Measurements from ENCODE around the gene OSBPL7.

The OSBPL7 gene

DNA sequence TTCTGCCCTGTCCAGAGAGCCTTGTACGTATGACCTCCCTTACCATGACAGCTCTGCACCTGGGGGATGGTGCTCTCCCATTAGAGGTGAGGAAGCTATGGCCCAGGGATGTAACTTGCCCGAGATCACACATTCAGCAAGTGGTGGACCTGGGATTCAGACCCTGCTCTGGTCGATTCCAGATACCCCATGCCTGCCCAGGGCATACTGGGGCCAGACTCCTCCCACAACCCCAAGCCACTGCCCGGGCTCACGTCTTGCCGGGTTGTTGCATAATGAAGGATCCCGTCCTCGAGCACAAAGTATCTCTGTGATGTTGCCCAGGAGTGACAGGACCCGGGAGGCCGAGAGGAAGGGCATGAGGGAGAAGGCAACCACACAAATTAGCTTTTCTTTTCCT lies 2.1 kb downstream of the OSBPL7 start:
- TF ChIP-seq, protein P1, sequence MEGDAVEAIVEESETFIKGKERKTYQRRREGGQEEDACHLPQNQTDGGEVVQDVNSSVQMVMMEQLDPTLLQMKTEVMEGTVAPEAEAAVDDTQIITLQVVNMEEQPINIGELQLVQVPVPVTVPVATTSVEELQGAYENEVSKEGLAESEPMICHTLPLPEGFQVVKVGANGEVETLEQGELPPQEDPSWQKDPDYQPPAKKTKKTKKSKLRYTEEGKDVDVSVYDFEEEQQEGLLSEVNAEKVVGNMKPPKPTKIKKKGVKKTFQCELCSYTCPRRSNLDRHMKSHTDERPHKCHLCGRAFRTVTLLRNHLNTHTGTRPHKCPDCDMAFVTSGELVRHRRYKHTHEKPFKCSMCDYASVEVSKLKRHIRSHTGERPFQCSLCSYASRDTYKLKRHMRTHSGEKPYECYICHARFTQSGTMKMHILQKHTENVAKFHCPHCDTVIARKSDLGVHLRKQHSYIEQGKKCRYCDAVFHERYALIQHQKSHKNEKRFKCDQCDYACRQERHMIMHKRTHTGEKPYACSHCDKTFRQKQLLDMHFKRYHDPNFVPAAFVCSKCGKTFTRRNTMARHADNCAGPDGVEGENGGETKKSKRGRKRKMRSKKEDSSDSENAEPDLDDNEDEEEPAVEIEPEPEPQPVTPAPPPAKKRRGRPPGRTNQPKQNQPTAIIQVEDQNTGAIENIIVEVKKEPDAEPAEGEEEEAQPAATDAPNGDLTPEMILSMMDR (IDR thresholded peaks at IDR 0.05; ENCODE audit: insufficient read depth, low read length, poor library complexity, severe bottlenecking) = no peak
- Histone ChIP-seq H3K27me3 (replicated peaks; ENCODE audit: control insufficient read depth, insufficient read depth, low read length) (no peaks in the 10 kb centered on the region), H3K4me3 (replicated peaks; ENCODE audit: low read depth, low read length) (no peak overlapping the region), H3K36me3 (ENCODE audit: control insufficient read depth, insufficient read depth, low read length) (peaks cover 36% of the 10 kb centered on the region)
- DNase-seq (ENCODE audit: extremely low read depth, insufficient read length) = no peak

DNA sequence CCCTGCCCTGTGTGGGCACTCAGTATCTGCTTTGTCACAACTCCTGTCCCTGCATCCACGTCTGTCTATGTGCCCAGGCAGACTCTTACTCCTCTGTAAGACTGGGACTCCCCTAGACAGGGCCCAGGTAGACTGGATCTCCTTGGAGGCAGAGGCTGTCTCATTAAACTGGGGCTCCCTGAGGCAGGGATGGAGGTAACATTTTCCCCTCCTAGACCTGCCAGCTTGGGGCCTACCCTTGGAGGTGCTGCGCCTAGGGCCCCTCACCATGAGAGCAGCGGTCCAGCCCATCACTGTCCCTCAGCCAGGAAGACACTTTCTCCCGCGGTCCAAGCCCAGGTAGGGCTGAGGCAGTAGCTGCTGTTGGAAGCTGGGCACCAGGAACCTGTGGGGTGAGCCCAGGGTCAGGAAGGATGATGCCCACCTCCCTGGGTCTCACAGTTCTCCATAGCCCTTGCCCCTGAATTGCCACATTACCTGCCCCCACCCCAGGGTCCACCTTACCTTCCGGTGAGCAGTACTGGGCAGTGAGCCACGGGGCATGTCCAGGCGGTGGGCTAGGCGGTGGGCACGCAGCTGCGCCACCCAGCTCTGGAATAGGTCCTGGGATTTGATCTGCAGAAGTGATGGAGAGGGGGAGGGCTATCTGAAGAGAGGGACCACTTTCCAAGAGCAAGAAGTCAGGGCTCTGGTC lies 3.4 kb downstream of the OSBPL7 start:
- DNase-seq (ENCODE audit: extremely low read depth, insufficient read length) = no peak
- Histone ChIP-seq H3K27me3 (replicated peaks; ENCODE audit: control insufficient read depth, insufficient read depth, low read length) (no peaks in the 10 kb centered on the region), H3K4me3 (replicated peaks; ENCODE audit: low read depth, low read length) (no peak overlapping the region), H3K36me3 (ENCODE audit: control insufficient read depth, insufficient read depth, low read length) (peaks cover 31% of the 10 kb centered on the region)
- TF ChIP-seq, protein P1 (IDR thresholded peaks at IDR 0.05; ENCODE audit: insufficient read depth, low read length, poor library complexity, severe bottlenecking) = no peak

DNA sequence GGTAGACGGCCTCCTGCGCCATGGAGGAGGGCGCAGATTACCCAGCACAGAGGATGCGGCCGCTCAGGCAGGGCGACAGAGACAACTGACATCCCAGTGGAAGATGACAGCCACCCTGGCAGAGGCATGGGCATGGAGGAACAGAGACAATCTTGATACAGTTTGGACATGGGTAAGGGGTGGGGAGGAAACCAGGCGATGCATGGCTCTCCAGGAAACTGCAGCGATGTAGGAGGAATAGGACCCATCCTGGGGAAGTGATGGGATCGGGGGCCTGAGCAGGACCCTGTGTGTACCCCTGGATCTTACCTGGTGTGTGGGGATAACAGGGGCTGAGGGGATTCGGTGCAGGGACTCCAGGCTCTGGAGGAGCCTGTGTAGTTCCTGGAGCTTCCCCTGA lies 4.6 kb downstream of the OSBPL7 start:
- Histone ChIP-seq H3K27me3 (replicated peaks; ENCODE audit: control insufficient read depth, insufficient read depth, low read length) (no peaks in the 10 kb centered on the region), H3K36me3 (ENCODE audit: control insufficient read depth, insufficient read depth, low read length) (peaks cover 35% of the 10 kb centered on the region), H3K4me3 (replicated peaks; ENCODE audit: low read depth, low read length) (no peak overlapping the region)
- TF ChIP-seq, protein P1 (IDR thresholded peaks at IDR 0.05; ENCODE audit: insufficient read depth, low read length, poor library complexity, severe bottlenecking) = no peak
- no peak for DNase-seq (ENCODE audit: extremely low read depth, insufficient read length)

DNA sequence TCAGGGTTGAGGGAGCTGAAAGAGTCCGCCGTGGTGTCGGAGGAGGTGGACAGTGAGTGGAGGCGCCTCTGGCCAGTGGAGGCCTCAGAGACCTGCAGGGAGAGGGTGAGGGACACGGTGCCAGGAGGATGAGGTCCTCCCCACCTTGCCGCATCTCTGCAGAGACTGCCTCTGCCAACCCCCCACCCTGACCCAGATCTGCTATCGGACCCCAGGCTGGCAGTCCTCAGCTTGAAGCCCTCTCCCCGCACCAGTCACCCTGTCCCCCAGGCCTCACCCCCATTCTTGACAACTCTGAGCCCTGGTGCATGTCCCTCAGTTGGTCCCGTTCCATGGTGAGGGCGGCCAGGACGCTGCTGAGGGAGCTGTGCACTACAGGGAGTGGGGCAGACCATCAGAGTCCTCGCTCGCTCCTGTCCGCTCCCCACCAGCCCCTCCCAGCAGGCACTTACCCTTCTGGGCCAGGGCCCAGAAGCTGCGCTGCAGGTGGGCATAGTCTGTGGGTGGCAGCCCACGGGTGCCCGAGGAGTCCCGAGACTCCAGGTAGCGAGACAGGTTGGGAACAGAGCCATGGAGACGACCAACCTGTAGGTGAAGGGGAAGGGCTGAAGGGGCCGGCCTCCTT lies 5.4 kb downstream of the OSBPL7 start:
- TF ChIP-seq, protein P1 (IDR thresholded peaks at IDR 0.05; ENCODE audit: insufficient read depth, low read length, poor library complexity, severe bottlenecking) = no peak
- DNase-seq (ENCODE audit: extremely low read depth, insufficient read length) = no peak
- no peaks in the 10 kb centered on the region for H3K27me3 ChIP-seq (replicated peaks; ENCODE audit: control insufficient read depth, insufficient read depth, low read length)
- no peak overlapping the region for H3K4me3 ChIP-seq (replicated peaks; ENCODE audit: low read depth, low read length)
- peaks cover 35% of the 10 kb centered on the region for H3K36me3 ChIP-seq (ENCODE audit: control insufficient read depth, insufficient read depth, low read length)

DNA sequence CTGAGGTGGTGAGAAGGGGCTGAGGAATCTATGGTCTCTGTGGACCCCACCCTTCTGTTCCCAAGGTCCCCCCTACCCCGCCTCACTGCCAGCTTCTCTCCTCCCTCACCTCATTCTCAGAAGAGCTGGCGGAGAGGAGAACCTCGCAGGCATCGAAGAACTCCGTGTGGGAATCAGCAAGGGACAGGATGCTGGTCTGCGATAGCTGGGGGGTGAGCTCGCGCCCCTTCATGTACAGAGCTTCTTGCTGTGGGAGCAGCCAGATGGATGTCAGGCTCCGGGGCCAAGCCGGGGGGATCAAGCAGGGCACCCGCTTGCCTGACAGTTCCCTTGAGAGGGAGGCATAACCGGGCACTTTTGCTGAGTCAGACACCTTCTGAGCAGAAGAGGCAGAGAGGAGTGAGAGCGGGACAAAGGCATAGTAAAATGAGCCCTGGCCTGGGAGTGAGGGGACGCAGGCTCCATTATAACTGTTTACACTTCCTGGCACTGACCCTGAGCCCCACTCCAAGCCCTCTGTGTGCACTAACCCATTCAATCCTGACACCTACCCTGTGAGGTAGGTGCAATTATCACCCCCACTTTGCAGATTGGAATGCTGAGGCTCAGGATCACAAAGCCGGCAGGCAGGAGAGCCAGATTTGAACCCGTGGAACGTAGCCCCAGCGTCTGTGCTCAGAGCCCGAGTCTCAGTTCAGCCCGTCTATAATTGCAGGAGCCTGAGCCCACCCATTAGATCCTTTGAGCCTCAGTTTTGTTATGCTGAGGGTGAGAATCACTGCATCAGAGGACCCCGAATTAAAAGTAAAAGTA lies 6.3 kb downstream of the OSBPL7 start:
- Histone ChIP-seq H3K4me3 (replicated peaks; ENCODE audit: low read depth, low read length) (no peak overlapping the region), H3K27me3 (replicated peaks; ENCODE audit: control insufficient read depth, insufficient read depth, low read length) (no peaks in the 10 kb centered on the region), H3K36me3 (ENCODE audit: control insufficient read depth, insufficient read depth, low read length) (peaks cover 38% of the 10 kb centered on the region)
- TF ChIP-seq, protein P1 (IDR thresholded peaks at IDR 0.05; ENCODE audit: insufficient read depth, low read length, poor library complexity, severe bottlenecking) = no peak
- no peak for DNase-seq (ENCODE audit: extremely low read depth, insufficient read length)

All from GM06990 (cell line).